GM23338 (cell line): ENCODE measurements around the gene EIF4EBP3. TPM values are rescaled to one million over a fixed set of nuclear protein-coding genes. Genes with fewer than 3 reads are reported as not detected.

ENCODE experiments used
- CREB1 ChIP-seq: fragments of 250-450 bp; sonication (Bioruptor Pico); IDR thresholded peaks from 2 replicates; pipeline ENCODE4 v1.5.0; 2020; ENCODE audit warnings: low read depth, mild to moderate bottlenecking, moderate library complexity
- CTCF ChIP-seq, 2 experiments: fragments of 200-600 bp in 1 of 2; sonication (generic) in 1 of 2; conservative IDR thresholded peaks; 2 replicates each; pipeline versions ENCODE4 v1.5.1 to v1.6.1; 2016 to 2017; ENCODE audit warnings: antibody characterized with exemption in 2 of 2, low read depth in 2 of 2, mild to moderate bottlenecking in 2 of 2, moderate library complexity in 1 of 2
- ETS1 ChIP-seq: IDR thresholded peaks from 2 replicates; pipeline ENCODE4 v1.6.1; 2016; ENCODE audit warnings: antibody characterized with exemption
- EZH2 ChIP-seq: fragments of 200-600 bp; sonication (generic); IDR thresholded peaks from one replicate; pipeline ENCODE4 v1.8.0; 2017; ENCODE audit warnings: antibody characterized with exemption, mild to moderate bottlenecking, low read depth; ENCODE audit not compliant: unreplicated experiment
- EZH2phosphoT487 ChIP-seq: fragments of 200-600 bp; sonication (generic); IDR thresholded peaks from one replicate; pipeline ENCODE4 v1.8.1; 2018; ENCODE audit warnings: antibody characterized with exemption; ENCODE audit not compliant: unreplicated experiment
- NANOG ChIP-seq: IDR thresholded peaks from 2 replicates; pipeline ENCODE4 v1.6.1; 2016; ENCODE audit warnings: antibody characterized with exemption, borderline replicate concordance
- STAT1 ChIP-seq: IDR thresholded peaks from one replicate; pipeline ENCODE4 v1.6.1; 2016; ENCODE audit warnings: antibody characterized with exemption; ENCODE audit not compliant: unreplicated experiment
- ZNF462 ChIP-seq: fragments of 250-450 bp; sonication (Bioruptor Pico); IDR thresholded peaks from 2 replicates; pipeline ENCODE4 v1.5.0; 2020; ENCODE audit warnings: mild to moderate bottlenecking, moderate library complexity
- polyA plus RNA-seq: library from polyadenylated mRNA; unstranded; fragments of >200 nt; fragmentation: Nextera tagmentation; extraction: Ambion mirVana; gene quantifications from 2 replicates; pipeline ENCODE4 v1.2.1, GENCODE V29; 2016
- total RNA-seq: library from RNA; depleted of rRNA; stranded (reverse); fragments of >200 nt; shearing (Covaris generic); gene quantifications from 2 replicates; pipeline ENCODE4 v1.2.3, GENCODE V29; 2014

The EIF4EBP3 gene
- total and polyA plus RNA-seq, 2 experiments from 2014 or later: 2.4 to 21.5 TPM

- no peak for TF ChIP-seq ZNF462 (CRISPR knock-in tag)
- TF ChIP-seq STAT1: no peak
- no peak for TF ChIP-seq EZH2
- no peak for TF ChIP-seq EZH2phosphoT487
- no peak for TF ChIP-seq CREB1
- TF ChIP-seq CTCF (conservative IDR thresholded peaks at IDR 0.05; ENCODE audit: low read depth in 2 of 2): no peak
- TF ChIP-seq NANOG: no peak
- TF ChIP-seq ETS1: no peak
These were observed 6.2 kb downstream of the EIF4EBP3 start (continued) for GRCh38 chr5:140553657-140554056.
